22Rv1 (cell line): ENCODE results near the gene LDLR.
"Not testable (repeated sequence)": the region's sequence is repeated elsewhere in the genome, so short reads cannot be mapped to it uniquely, and the experiment has no call there.

Experiments
- H3K27ac ChIP-seq: fragments of 450-650 bp; 2 replicates; pipeline ENCODE4 v1.5.1; 2017
- CTCF ChIP-seq: fragments of 450-650 bp; IDR thresholded peaks from 2 replicates; pipeline ENCODE4 v1.5.1; 2017; ENCODE audit warnings: mild to moderate bottlenecking
- ZFX ChIP-seq: fragments of 450-650 bp; IDR thresholded peaks from 2 replicates; pipeline ENCODE4 v1.6.1; 2017; ENCODE audit warnings: antibody characterized with exemption, borderline replicate concordance

Gene LDLR

GRCh38 chr19:11172576-11172975 is 83.3 kb downstream of the LDLR start:
- no peak for TF ChIP-seq ZFX
- no peak for TF ChIP-seq CTCF
- H3K27ac ChIP-seq, result no peak overlapping the region

GRCh38 chr19:11173516-11174155 is 84.4 kb downstream of the LDLR start:
- H3K27ac ChIP-seq, result no peak overlapping the region
- TF ChIP-seq CTCF (no peak), ZFX (no peak)

GRCh38 chr19:11174336-11174735 is 85.1 kb downstream of the LDLR start:
- H3K27ac ChIP-seq, result no peak overlapping the region
- TF ChIP-seq ZFX (no peak), CTCF (no peak)

- no peak overlapping the region for H3K27ac ChIP-seq
- no peak for TF ChIP-seq ZFX
- TF ChIP-seq CTCF, result no peak
Observed at GRCh38 chr19:11175920-11176319, 86.7 kb downstream of the LDLR start.

GRCh38 chr19:11176466-11177193 is 87.4 kb downstream of the LDLR start:
- no peak for TF ChIP-seq ZFX
- TF ChIP-seq CTCF, result no peak
- H3K27ac ChIP-seq, result no peak overlapping the region

- no peak overlapping the region for H3K27ac ChIP-seq
- no peak for TF ChIP-seq CTCF
- TF ChIP-seq ZFX, result no peak
Observed at GRCh38 chr19:11177592-11177991, 88.3 kb downstream of the LDLR start.

GRCh38 chr19:11179145-11179465 is 89.8 kb downstream of the LDLR start:
- H3K27ac ChIP-seq, result not testable (repeated sequence)
